WTC11 (cell line): ENCODE measurements around the gene PREP. TPM values are rescaled to one million over a fixed set of nuclear protein-coding genes. Genes with fewer than 3 reads are reported as not detected.

Experiments used
- ATAC-seq: fragments of 200-7000 bp; cut with Tn5 transposase; 2 replicates; pipeline ENCODE4 v1.10.0; 2021; ENCODE audit warnings: mild to moderate bottlenecking, moderate library complexity
- CTCF ChIA-PET: fragments of 300-600 bp; sonication (Branson Sonifier 250); formaldehyde crosslinking; loops from one replicate; lab custom pipeline; 2021; ENCODE audit warnings: antibody characterized with exemption; lab: Charles Lee
- POLR2A ChIA-PET: fragments of 350-600 bp; sonication (Branson Sonifier 250); formaldehyde crosslinking; loops from one replicate; lab custom pipeline; 2021; ENCODE audit warnings: antibody characterized with exemption; lab: Charles Lee
- DNase-seq: peaks from one replicate; pipeline ENCODE4 v3.0.0; 2021; ENCODE audit warnings: low spot score
- H3K27ac Mint-ChIP-seq: 2 replicates; pipeline ENCODE4 v1.8.0; 2021; ENCODE audit warnings: mixed read lengths
- H3K27me3 Mint-ChIP-seq: 2 replicates; pipeline ENCODE4 v1.8.0; 2021; ENCODE audit warnings: low read depth, mild to moderate bottlenecking, moderate library complexity, mixed read lengths
- H3K36me3 Mint-ChIP-seq: 2 replicates; pipeline ENCODE4 v1.8.0; 2021; ENCODE audit warnings: mixed read lengths
- H3K4me1 Mint-ChIP-seq: 2 replicates; pipeline ENCODE4 v1.8.0; 2022; ENCODE audit warnings: mixed read lengths
- H3K4me3 Mint-ChIP-seq: 2 replicates; pipeline ENCODE4 v1.8.0; 2021; ENCODE audit warnings: mild to moderate bottlenecking, moderate library complexity, mixed read lengths
- H3K9me3 Mint-ChIP-seq: 2 replicates; pipeline ENCODE4 v1.8.0; 2021; ENCODE audit warnings: mixed read lengths
- CBFB ChIP-seq: sonication (generic); formaldehyde crosslinking; IDR thresholded peaks from 2 replicates; pipeline ENCODE4 v1.8.1; 2022; ENCODE audit warnings: mild to moderate bottlenecking, low read depth, missing genetic modification reagents
- CTCF ChIP-seq: fragments of 200-600 bp; IDR thresholded peaks from 2 replicates; pipeline ENCODE4 v1.8.0; 2022; ENCODE audit warnings: antibody characterized with exemption
- E2F5 ChIP-seq: sonication (generic); formaldehyde crosslinking; IDR thresholded peaks from 2 replicates; pipeline ENCODE4 v1.8.1; 2022; ENCODE audit warnings: mild to moderate bottlenecking, moderate library complexity, missing genetic modification reagents
- EMX1 ChIP-seq: fragments of 250-450 bp; sonication (Bioruptor Pico); IDR thresholded peaks from 2 replicates; pipeline ENCODE4 v1.8.0; 2021; ENCODE audit warnings: mild to moderate bottlenecking
- ETV6 ChIP-seq: sonication (generic); formaldehyde crosslinking; IDR thresholded peaks from 2 replicates; pipeline ENCODE4 v1.8.1; 2022; ENCODE audit warnings: mild to moderate bottlenecking, missing genetic modification reagents
- FOXJ3 ChIP-seq: sonication (generic); formaldehyde crosslinking; IDR thresholded peaks from 2 replicates; pipeline ENCODE4 v1.9.0; 2021; ENCODE audit warnings: missing genetic modification reagents, mild to moderate bottlenecking, borderline replicate concordance
- FOXK1 ChIP-seq: sonication (generic); formaldehyde crosslinking; IDR thresholded peaks from 2 replicates; pipeline ENCODE4 v1.8.0; 2022; ENCODE audit warnings: mild to moderate bottlenecking, moderate library complexity, missing genetic modification reagents
- MLX ChIP-seq: sonication (generic); formaldehyde crosslinking; IDR thresholded peaks from 2 replicates; pipeline ENCODE4 v1.8.1; 2023; ENCODE audit warnings: mild to moderate bottlenecking, missing genetic modification reagents, moderate library complexity
- MXD4 ChIP-seq: fragments of 250-450 bp; sonication (Bioruptor Pico); IDR thresholded peaks from 2 replicates; pipeline ENCODE4 v1.8.0; 2021; ENCODE audit warnings: mild to moderate bottlenecking, moderate library complexity, borderline replicate concordance
- RELA ChIP-seq: sonication (generic); formaldehyde crosslinking; IDR thresholded peaks from 2 replicates; pipeline ENCODE4 v1.8.1; 2022; ENCODE audit warnings: missing genetic modification reagents, mild to moderate bottlenecking, borderline replicate concordance
- STAT6 ChIP-seq: sonication (generic); formaldehyde crosslinking; conservative IDR thresholded peaks from 2 replicates; pipeline ENCODE4 v1.8.1; 2023; ENCODE audit warnings: mild to moderate bottlenecking, low read depth, missing genetic modification reagents, moderate library complexity
- ZMAT4 ChIP-seq: fragments of 250-450 bp; sonication (Bioruptor Pico); IDR thresholded peaks from 2 replicates; pipeline ENCODE4 v1.9.0; 2021; ENCODE audit warnings: mild to moderate bottlenecking
- ZNF317 ChIP-seq: sonication (generic); formaldehyde crosslinking; IDR thresholded peaks from 2 replicates; pipeline ENCODE4 v1.8.1; 2023; ENCODE audit warnings: low read depth, mild to moderate bottlenecking, moderate library complexity, missing genetic modification reagents, borderline replicate concordance
- ZNF532 ChIP-seq: fragments of 250-450 bp; sonication (Bioruptor Pico); IDR thresholded peaks from 2 replicates; pipeline ENCODE4 v1.9.0; 2021; ENCODE audit warnings: mild to moderate bottlenecking, borderline replicate concordance
- total RNA-seq: library from RNA; stranded (reverse); gene quantifications from 3 replicates; pipeline ENCODE4 v1.2.3, GENCODE V29; 2021

PREP gene
- total RNA-seq, 1 experiment from 2014 or later, result 58.8 TPM

GRCh38 chr6:105326216-105326615, 76.7 kb downstream of the PREP start (continued):
- no peak for TF ChIP-seq ZNF317 (CRISPR knock-in tag)
- TF ChIP-seq STAT6 (CRISPR knock-in tag), result no peak
- no peak for TF ChIP-seq MLX (CRISPR knock-in tag)
- TF ChIP-seq, all 79 proteins: peak for 0

- ATAC-seq, result no peak
- no peak overlapping the region for H3K27ac Mint-ChIP-seq
- ChIA-PET POLR2A (no interaction called here), CTCF (no interaction called here)
- H3K4me1 Mint-ChIP-seq, result peaks cover 4% of the 10 kb centered on the region; the same call in 1 of the 2 replicates
- no peak overlapping the region for H3K4me3 Mint-ChIP-seq
- DNase-seq, result no peak
- TF ChIP-seq RELA, result no peak
- TF ChIP-seq MLX (CRISPR knock-in tag), result no peak
- TF ChIP-seq E2F5 (CRISPR knock-in tag), result no peak
- H3K36me3 Mint-ChIP-seq, result peaks cover 28% of the 10 kb centered on the region
- H3K9me3 Mint-ChIP-seq, result no peaks in the 10 kb centered on the region
- no peaks in the 10 kb centered on the region for H3K27me3 Mint-ChIP-seq
Measured at GRCh38 chr6:105324386-105324950, 78.4 kb downstream of the PREP start.

- CTCF ChIA-PET, result no interaction called here
- Mint-ChIP-seq H3K27me3 (no peaks in the 10 kb centered on the region), H3K4me3 (no peak overlapping the region), H3K9me3 (no peaks in the 10 kb centered on the region), H3K27ac (no peak overlapping the region), H3K36me3 (peaks cover 19% of the 10 kb centered on the region), H3K4me1 (peaks cover 3% of the 10 kb centered on the region; the same call in 1 of the 2 replicates)
- POLR2A ChIA-PET, result no interaction called here
- DNase-seq, result no peak
- TF ChIP-seq ETV6 (CRISPR knock-in tag) (no peak), CBFB (no peak), CTCF (no peak), FOXJ3 (no peak), MXD4 (CRISPR knock-in tag) (no peak), ZNF532 (no peak), EMX1 (CRISPR knock-in tag) (no peak), ZMAT4 (no peak), FOXK1 (no peak), ZNF317 (CRISPR knock-in tag) (no peak)
- ATAC-seq, result no peak
Measured at GRCh38 chr6:105322499-105323225, 80.2 kb downstream of the PREP start.
